Lung (tissue), 12 donors: Measurements from ENCODE around the gene KCNT1. TPM values are rescaled to one million over a fixed set of nuclear protein-coding genes. Genes with fewer than 3 reads are reported as not detected.

Experiments used
- ATAC-seq: fragments of 200-7000 bp; cut with Tn5 transposase; one replicate; pipeline ENCODE4 v1.9.1; 2020; ENCODE audit warnings: moderate number of reproducible peaks; ENCODE audit not compliant: insufficient read depth, low FRiP score
- DNase-seq, 3 donors: peaks; one replicate each; pipeline ENCODE4 v3.0.0-alpha.2; 2013 to 2017
- H3K27ac ChIP-seq, 2 donors: one replicate each; pipeline ENCODE4 v1.5.1; 2013; ENCODE audit warnings: mild to moderate bottlenecking in 2 of 2, moderate library complexity in 2 of 2, control low read depth in 1 of 2, inconsistent platforms in 1 of 2, low read depth in 1 of 2, low read length in 1 of 2
- H3K27me3 ChIP-seq, 3 donors: one replicate each; pipeline ENCODE4 v1.5.1; 2013; ENCODE audit warnings: low read length in 2 of 3; ENCODE audit not compliant: control insufficient read depth in 3 of 3, insufficient read depth in 3 of 3
- H3K36me3 ChIP-seq, 4 donors: one replicate each; pipeline ENCODE4 v1.5.1; 2013; ENCODE audit warnings: low read length in 4 of 4, mild to moderate bottlenecking in 1 of 4, moderate library complexity in 1 of 4; ENCODE audit not compliant: control insufficient read depth in 4 of 4, insufficient read depth in 4 of 4
- H3K4me1 ChIP-seq, 5 donors: one replicate each; pipeline ENCODE4 v1.5.1; 2013; ENCODE audit warnings: low read length in 5 of 5, mild to moderate bottlenecking in 2 of 5, moderate library complexity in 1 of 5; ENCODE audit not compliant: control insufficient read depth in 5 of 5, insufficient read depth in 5 of 5
- H3K4me3 ChIP-seq: one replicate; pipeline ENCODE4 v1.5.1; 2013; ENCODE audit warnings: mild to moderate bottlenecking, control low read depth, moderate library complexity
- H3K9ac ChIP-seq, 2 donors: one replicate each; pipeline ENCODE4 v1.5.1; 2013; ENCODE audit warnings: low read length in 2 of 2, control low read depth in 1 of 2; ENCODE audit not compliant: insufficient read depth in 1 of 2
- H3K9me3 ChIP-seq, 4 donors: one replicate each; pipeline ENCODE4 v1.5.1; 2013; ENCODE audit warnings: low read length in 3 of 4, mild to moderate bottlenecking in 1 of 4, moderate library complexity in 1 of 4; ENCODE audit not compliant: control insufficient read depth in 4 of 4, insufficient read depth in 3 of 4
- CTCF ChIP-seq: IDR thresholded peaks from 2 replicates; pipeline ENCODE4 v1.5.1; 2012; ENCODE audit warnings: mild to moderate bottlenecking; ENCODE audit errors: control extremely low read depth, extremely low read depth
- WGBS, 2 donors: extraction: QIAGEN DNeasy Blood & Tissue Kit; methylation state at CpG; one replicate each; pipeline ENCODE4 v1.1.7; 2013; 5-methylcytosine and 5-hydroxymethylcytosine counted together
- polyA plus RNA-seq, 2 donors: library from polyadenylated mRNA; stranded (reverse); fragments of 200-250 nt; gene quantifications; one replicate each; pipeline ENCODE4 v1.2.1, GENCODE V29; 2013
- total RNA-seq, 2 donors: library from RNA; depleted of rRNA in 1 of 2; stranded (reverse); fragments of >200 nt in 1 of 2; gene quantifications; one replicate each; pipeline ENCODE4 v1.2.1, GENCODE V29; 2014 to 2021
- donor health status: control.
- donor health status: control.
- donor health status: Bipolar disorder and iron deficiency.
- donor health status: healthy.
- donor health status: DM: yes; HTN: yes; CAD: no.

KCNT1 gene
- total and polyA plus RNA-seq, 4 donors = 0.06 to 0.28 (median 0.11) TPM

- H3K36me3 ChIP-seq = peaks cover 5 to 13% (median 6%) of the 10 kb centered on the region in 4 donors
- no peak for TF ChIP-seq CTCF
These were observed 126.0 kb downstream of the KCNT1 start for GRCh38 chr9:135827866-135828580.

GRCh38 chr9:135828656-135829055 is 126.7 kb downstream of the KCNT1 start:
- Histone ChIP-seq H3K27me3 (no peaks in the 10 kb centered on the region), H3K36me3 (peaks cover 0 to 9% (median 2%) of the 10 kb centered on the region in 4 donors), H3K27ac (no peak overlapping the region), H3K9ac (no peak overlapping the region), H3K4me3 (no peak overlapping the region), H3K9me3 (peaks cover 0 to 1% (median 0%) of the 10 kb centered on the region in 4 donors), H3K4me1 (no peaks in the 10 kb centered on the region)
- WGBS, 2 donors = 97% methylated on average over 5 of the region's 5 CpGs
- no peak for TF ChIP-seq CTCF
- ATAC-seq = no peak
- no peak for DNase-seq

More at GRCh38 chr9:135827866-135828580, 126.0 kb downstream of the KCNT1 start:
- DNase-seq (no peak), ATAC-seq (no peak)
- no peak overlapping the region for H3K4me3 ChIP-seq
- H3K4me1 ChIP-seq = no peaks in the 10 kb centered on the region
- H3K9ac ChIP-seq = no peak overlapping the region
- no peak overlapping the region for H3K27ac ChIP-seq
- H3K27me3 ChIP-seq = no peaks in the 10 kb centered on the region
- peaks cover 0 to 1% (median 0%) of the 10 kb centered on the region in 4 donors for H3K9me3 ChIP-seq
- WGBS, 2 donors = 97 to 98% methylated on average over 13 of the region's 13 CpGs

GRCh38 chr9:135830496-135830895 is 128.5 kb downstream of the KCNT1 start:
- Histone ChIP-seq H3K27me3 (no peaks in the 10 kb centered on the region), H3K27ac (no peak overlapping the region), H3K36me3 (peaks cover 0 to 9% (median 4%) of the 10 kb centered on the region in 4 donors), H3K9me3 (peaks cover 0 to 5% (median 0%) of the 10 kb centered on the region in 4 donors), H3K4me1 (no peaks in the 10 kb centered on the region), H3K4me3 (no peak overlapping the region), H3K9ac (no peak overlapping the region)
- ATAC-seq (no peak), DNase-seq (no peak)
- WGBS, 2 donors = 95 to 98% methylated on average over 1 of the region's 1 CpG
- no peak for TF ChIP-seq CTCF
